SK-N-SH (cell line): Measurements from ENCODE around the gene CPN2. TPM values are rescaled to one million over a fixed set of nuclear protein-coding genes. Genes with fewer than 3 reads are reported as not detected.

ENCODE experiments used
- CTCF ChIA-PET: fragments of 300-600, 350-600 bp; formaldehyde crosslinking; extraction: SDS; loops from one replicate; lab custom pipeline; 2021; lab: Yijun Ruan, JAX
- POLR2A ChIA-PET: fragments of 350-600 bp; sonication (Branson Sonifier 250); formaldehyde crosslinking; extraction: SDS; loops from one replicate; lab custom pipeline; 2020; ENCODE audit warnings: antibody characterized with exemption, inconsistent platforms; lab: Yijun Ruan, JAX
- DNase-seq: peaks from one replicate; pipeline ENCODE4 v3.0.0; 2012
- H2AFZ ChIP-seq: fragments of 200-600 bp; sonication (generic); 2 replicates; pipeline ENCODE4 v1.8.1; 2016; ENCODE audit warnings: antibody characterized with exemption, mild to moderate bottlenecking, low read depth
- H3F3A ChIP-seq: fragments of 200-600 bp; sonication (generic); replicated peaks from 2 replicates; pipeline ENCODE3; 2016; ENCODE audit warnings: antibody characterized with exemption, mild to moderate bottlenecking; ENCODE audit not compliant: insufficient read depth
- H3K27ac ChIP-seq, 2 experiments: fragments of 200-500 bp in 1 of 2; fragments of 200-600 bp in 1 of 2; sonication (Bioruptor generic) in 1 of 2; sonication (generic), shearing (Covaris generic) in 1 of 2; 2 replicates each; pipeline versions ENCODE4 v1.5.1 to v1.6.1; 2014 to 2016; ENCODE audit warnings: low read depth in 2 of 2, inconsistent platforms in 1 of 2, low read length in 1 of 2, mild to moderate bottlenecking in 1 of 2, mixed read lengths in 1 of 2
- H3K27me3 ChIP-seq: fragments of 200-600 bp; sonication (generic), shearing (Covaris generic); 2 replicates; pipeline ENCODE4 v1.6.1; 2016; ENCODE audit warnings: mixed run types; ENCODE audit not compliant: insufficient read depth
- H3K36me3 ChIP-seq, 2 experiments: fragments of 200-500 bp in 1 of 2; fragments of 200-600 bp in 1 of 2; sonication (Bioruptor generic) in 1 of 2; sonication (generic) in 1 of 2; replicated peaks in 1 of 2; 2 replicates each; pipeline versions ENCODE3 to v1.5.1; 2014 to 2016; ENCODE audit warnings: low read length in 1 of 2, mild to moderate bottlenecking in 1 of 2; ENCODE audit not compliant: insufficient read depth in 2 of 2, control insufficient read depth in 1 of 2
- H3K4me1 ChIP-seq, 2 experiments: fragments of 200-500 bp in 1 of 2; fragments of 200-600 bp in 1 of 2; sonication (Bioruptor generic) in 1 of 2; sonication (generic), shearing (Covaris generic) in 1 of 2; 2 replicates each; pipeline versions ENCODE4 v1.5.1 to v1.6.1; 2014 to 2016; ENCODE audit warnings: low read depth in 1 of 2, low read length in 1 of 2, mixed run types in 1 of 2; ENCODE audit not compliant: insufficient read depth in 2 of 2, control insufficient read depth in 1 of 2
- H3K4me2 ChIP-seq: fragments of 200-600 bp; sonication (generic), shearing (Covaris generic); 2 replicates; pipeline ENCODE4 v1.6.1; 2017; ENCODE audit warnings: mixed run types
- H3K4me3 ChIP-seq, 2 experiments: fragments of 200-500 bp in 1 of 2; fragments of 200-600 bp in 1 of 2; sonication (Bioruptor generic) in 1 of 2; sonication (generic), shearing (Covaris generic) in 1 of 2; 2 replicates each; pipeline versions ENCODE4 v1.5.1 to v1.8.1; 2014 to 2016; ENCODE audit warnings: low read depth in 2 of 2, inconsistent platforms in 1 of 2, low read length in 1 of 2, mild to moderate bottlenecking in 1 of 2, mixed read lengths in 1 of 2, moderate library complexity in 1 of 2
- H3K79me2 ChIP-seq: fragments of 200-600 bp; sonication (generic); 2 replicates; pipeline ENCODE4 v1.8.1; 2017; ENCODE audit warnings: mild to moderate bottlenecking; ENCODE audit not compliant: insufficient read depth
- H3K9ac ChIP-seq: fragments of 200-600 bp; sonication (generic); 2 replicates; pipeline ENCODE4 v1.6.1; 2017; ENCODE audit warnings: mixed run types
- H3K9me2 ChIP-seq: fragments of 200-600 bp; sonication (generic); 2 replicates; pipeline ENCODE4 v1.6.1; 2017; ENCODE audit warnings: mixed run types
- H3K9me3 ChIP-seq: fragments of 200-600 bp; sonication (generic); 2 replicates; pipeline ENCODE4 v1.6.1; 2017; ENCODE audit warnings: mixed run types, mild to moderate bottlenecking, moderate library complexity
- H4K20me1 ChIP-seq: fragments of 200-600 bp; sonication (generic); 2 replicates; pipeline ENCODE4 v1.6.1; 2017; ENCODE audit warnings: mild to moderate bottlenecking, mixed run types; ENCODE audit not compliant: insufficient read depth
- CHD2 ChIP-seq: fragments of 150-350 bp; IDR thresholded peaks from 2 replicates; pipeline ENCODE4 v1.6.1; 2018; ENCODE audit warnings: low read length; ENCODE audit not compliant: partially characterized antibody
- ELF1 ChIP-seq: IDR thresholded peaks from 2 replicates; pipeline ENCODE4 v1.4.0; 2012
- EZH2phosphoT487 ChIP-seq: fragments of 200-600 bp; sonication (generic); IDR thresholded peaks from 2 replicates; pipeline ENCODE4 v1.6.1; 2017; ENCODE audit warnings: low read depth, mixed run types, mild to moderate bottlenecking, antibody characterized with exemption, moderate library complexity, borderline replicate concordance
- GABPA ChIP-seq: IDR thresholded peaks from 2 replicates; pipeline ENCODE4 v1.4.0; 2012; ENCODE audit warnings: low read depth, mild to moderate bottlenecking
- GATA2 ChIP-seq: sonication (generic); formaldehyde crosslinking; IDR thresholded peaks from 2 replicates; pipeline ENCODE4 v1.5.0; 2020; ENCODE audit warnings: mild to moderate bottlenecking, missing genetic modification reagents
- IRF3 ChIP-seq: fragments of 150-350 bp; IDR thresholded peaks from 2 replicates; pipeline ENCODE4 v1.6.1; 2016; ENCODE audit warnings: mild to moderate bottlenecking, low read depth, low read length
- RAD21 ChIP-seq: IDR thresholded peaks from 2 replicates; pipeline ENCODE4 v1.6.1; 2012; ENCODE audit warnings: mild to moderate bottlenecking, low read length
- REST ChIP-seq: IDR thresholded peaks from 2 replicates; pipeline ENCODE4 v1.6.1; 2012; ENCODE audit warnings: mild to moderate bottlenecking, low read depth, low read length, moderate library complexity
- TCF12 ChIP-seq: IDR thresholded peaks from 2 replicates; pipeline ENCODE4 v1.4.0; 2012
- USF2 ChIP-seq: fragments of 150-350 bp; IDR thresholded peaks from 2 replicates; pipeline ENCODE4 v1.6.1; 2017; ENCODE audit warnings: antibody characterized with exemption, low read length, low read depth, borderline replicate concordance
- WGBS: methylation state at CpG from one replicate; pipeline ENCODE4 v1.1.6; 2017; ENCODE audit warnings: low lambda C conversion rate; 5-methylcytosine and 5-hydroxymethylcytosine counted together
- polyA plus RNA-seq, 3 experiments: library from polyadenylated mRNA; depleted of rRNA; stranded (reverse); fragments of >200 nt; gene quantifications; 2 replicates each; pipeline ENCODE4 v1.2.3, GENCODE V29; 2012

Gene CPN2
- polyA plus RNA-seq, 1 of the 3 experiments (the other 2 are of a cell fraction), result not detected

GRCh38 chr3:194324823-194325327 lies 26.3 kb downstream of the CPN2 start:
- DNase-seq, result no peak
- Histone ChIP-seq H2AFZ (no peak overlapping the region), H3F3A (peaks cover 31% of the 10 kb centered on the region), H3K36me3 (no peaks in the 10 kb centered on the region), H3K4me3 (no peak overlapping the region), H3K27ac (no peak overlapping the region), H3K79me2 (no peaks in the 10 kb centered on the region), H3K9me3 (no peaks in the 10 kb centered on the region), H3K4me2 (no peak overlapping the region), H4K20me1 (no peaks in the 10 kb centered on the region), H3K9ac (no peak overlapping the region), H3K4me1 (peaks cover 21 to 25% of the 10 kb centered on the region in 2 experiments; a peak in 3 of 4 replicates), H3K27me3 (no peaks in the 10 kb centered on the region), H3K9me2 (no peaks in the 10 kb centered on the region)
- TF ChIP-seq REST, result no peak
- no peak for TF ChIP-seq TCF12
- ChIA-PET CTCF (interaction anchor here (1.0 to 13.4 kb wide), 12 partner anchors 9 to 549 kb away, joined by 3 to 246 read pairs (median 4); no protein-coding TSS in a partner anchor), POLR2A (interaction anchor here (1.3 kb wide), 1 partner anchor 11 kb away, joined by 3 read pairs; no protein-coding TSS in a partner anchor)
- WGBS, result 100% methylated on average over 3 of the region's 3 CpGs

GRCh38 chr3:194323785-194324735 lies 27.1 kb downstream of the CPN2 start:
- ChIA-PET POLR2A (interaction anchor here (0.5 to 1.0 kb wide), 2 partner anchors 8 to 46 kb away, joined by 4 read pairs; no protein-coding TSS in a partner anchor), CTCF (interaction anchor here (0.7 to 13.4 kb wide), 13 partner anchors 8 to 548 kb away, joined by 3 to 246 read pairs (median 4); no protein-coding TSS in a partner anchor)
- no peaks in the 10 kb centered on the region for H3K79me2 ChIP-seq
- no peak for TF ChIP-seq ELF1
- TF ChIP-seq USF2, result no peak
- no peak for TF ChIP-seq EZH2phosphoT487
- peak; percentile 53 for TF ChIP-seq CHD2
- TF ChIP-seq IRF3, result no peak
- no peak for TF ChIP-seq REST
- no peak for TF ChIP-seq GABPA
- TF ChIP-seq RAD21, result no peak
- peak; percentile 51 for TF ChIP-seq GATA2 (CRISPR knock-in tag)

More at GRCh38 chr3:194323785-194324735, 27.1 kb downstream of the CPN2 start:
- Histone ChIP-seq H3F3A (peaks cover 31% of the 10 kb centered on the region), H3K36me3 (no peaks in the 10 kb centered on the region), H3K9ac (no peak overlapping the region; the same call in 1 of the 2 replicates), H3K27ac (peak overlapping the region in 1 of 2 experiments; percentile 26; a peak in 3 of 4 replicates), H3K27me3 (no peaks in the 10 kb centered on the region), H3K4me2 (peak overlapping the region; percentile 61), H2AFZ (peak overlapping the region; percentile 71; the same call in 1 of the 2 replicates), H3K4me1 (peaks cover 21 to 25% of the 10 kb centered on the region in 2 experiments; a peak in 3 of 4 replicates), H3K4me3 (peak overlapping the region; percentile 12 to 29; a peak in 2 of 4 replicates), H3K9me2 (no peaks in the 10 kb centered on the region), H3K9me3 (0 out of 2 replicates have a peak, but pooled peaks cover under 1% of the 10 kb centered on the region), H4K20me1 (no peaks in the 10 kb centered on the region)
- peak; percentile 83 for DNase-seq
- WGBS, result 18% methylated on average over 18 of the region's 39 CpGs
